ENCODE data around the gene SGTB.

The SGTB gene

DNA sequence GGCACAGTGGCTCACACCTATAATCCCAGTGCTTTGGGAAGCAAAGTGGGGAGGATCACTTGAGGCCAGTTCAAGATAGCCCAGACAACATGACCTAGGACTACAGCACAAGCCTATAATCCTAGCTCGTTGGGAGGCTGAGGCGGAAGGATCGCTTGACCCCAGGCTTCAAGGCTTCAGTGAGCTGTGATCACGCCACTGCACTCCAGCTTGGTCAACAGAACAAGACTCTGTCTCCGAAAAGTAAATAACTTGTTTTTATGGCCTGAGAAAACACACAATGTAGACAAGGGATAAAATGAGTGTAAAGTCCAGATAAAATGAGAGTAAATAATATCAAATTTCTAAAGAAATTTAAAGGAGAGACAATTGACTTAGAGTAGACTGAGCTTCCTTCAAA, 70.8 kb downstream of the SGTB start:
- no peak overlapping the region for H2AFZ ChIP-seq (ENCODE audit: low read length)
- H3K4me2 ChIP-seq (ENCODE audit: low read depth, low read length): no peak overlapping the region
- H4K20me1 ChIP-seq (ENCODE audit: insufficient read depth, low read length): no peaks in the 10 kb centered on the region
- H3K9me3 ChIP-seq (replicated peaks; ENCODE audit: insufficient read depth, low read length): no peaks in the 10 kb centered on the region
- H3K79me2 ChIP-seq (ENCODE audit: low read length): no peaks in the 10 kb centered on the region
- no peak overlapping the region for H3K27ac ChIP-seq (ENCODE audit: low read length)
- H3K4me1 ChIP-seq (ENCODE audit: low read length): no peaks in the 10 kb centered on the region
- TF ChIP-seq, protein P1, sequence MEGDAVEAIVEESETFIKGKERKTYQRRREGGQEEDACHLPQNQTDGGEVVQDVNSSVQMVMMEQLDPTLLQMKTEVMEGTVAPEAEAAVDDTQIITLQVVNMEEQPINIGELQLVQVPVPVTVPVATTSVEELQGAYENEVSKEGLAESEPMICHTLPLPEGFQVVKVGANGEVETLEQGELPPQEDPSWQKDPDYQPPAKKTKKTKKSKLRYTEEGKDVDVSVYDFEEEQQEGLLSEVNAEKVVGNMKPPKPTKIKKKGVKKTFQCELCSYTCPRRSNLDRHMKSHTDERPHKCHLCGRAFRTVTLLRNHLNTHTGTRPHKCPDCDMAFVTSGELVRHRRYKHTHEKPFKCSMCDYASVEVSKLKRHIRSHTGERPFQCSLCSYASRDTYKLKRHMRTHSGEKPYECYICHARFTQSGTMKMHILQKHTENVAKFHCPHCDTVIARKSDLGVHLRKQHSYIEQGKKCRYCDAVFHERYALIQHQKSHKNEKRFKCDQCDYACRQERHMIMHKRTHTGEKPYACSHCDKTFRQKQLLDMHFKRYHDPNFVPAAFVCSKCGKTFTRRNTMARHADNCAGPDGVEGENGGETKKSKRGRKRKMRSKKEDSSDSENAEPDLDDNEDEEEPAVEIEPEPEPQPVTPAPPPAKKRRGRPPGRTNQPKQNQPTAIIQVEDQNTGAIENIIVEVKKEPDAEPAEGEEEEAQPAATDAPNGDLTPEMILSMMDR (IDR thresholded peaks at IDR 0.05; ENCODE audit: low read length): no peak
- TF ChIP-seq EZH2 (optimal IDR thresholded peaks at IDR 0.05; ENCODE audit: low read depth, low read length) (no peak), EZH2phosphoT487 (IDR thresholded peaks at IDR 0.05; ENCODE audit: low read length) (no peak)
- H3K9me2 ChIP-seq (replicated peaks; ENCODE audit: insufficient read depth, low read length): no peaks in the 10 kb centered on the region
- no peak for DNase-seq
- H3K4me3 ChIP-seq (ENCODE audit: low read length): no peak overlapping the region
- H3F3A ChIP-seq (ENCODE audit: insufficient read depth, low read length): no peaks in the 10 kb centered on the region
- H3K36me3 ChIP-seq (replicated peaks; ENCODE audit: insufficient read depth, low read length): no peaks in the 10 kb centered on the region; the same call in 1 of the 2 replicates
- no peak overlapping the region for H3K9ac ChIP-seq (ENCODE audit: low read length)
- no peaks in the 10 kb centered on the region for H3K27me3 ChIP-seq (replicated peaks; ENCODE audit: insufficient read depth, low read length)

DNA sequence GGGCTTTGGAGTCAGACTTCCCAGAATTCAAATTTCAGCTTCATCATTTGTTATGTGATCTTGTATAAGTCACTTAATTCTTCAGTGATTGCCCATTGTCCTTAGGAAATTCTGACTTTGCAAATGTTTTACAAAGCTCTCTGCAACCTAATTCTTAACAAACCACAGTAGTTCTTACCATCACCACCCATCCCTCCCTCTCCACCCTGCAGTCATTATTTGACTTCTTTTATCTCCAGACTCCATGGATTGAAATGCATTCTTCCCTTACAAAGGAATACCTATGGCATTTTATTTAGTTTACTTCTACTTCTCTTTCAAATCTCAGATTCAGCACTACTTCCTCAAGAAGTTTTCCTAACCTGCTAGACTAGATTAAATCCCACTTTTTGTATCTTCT, 74.0 kb downstream of the SGTB start:
- no peak overlapping the region for H3K4me2 ChIP-seq (ENCODE audit: low read depth, low read length)

DNA sequence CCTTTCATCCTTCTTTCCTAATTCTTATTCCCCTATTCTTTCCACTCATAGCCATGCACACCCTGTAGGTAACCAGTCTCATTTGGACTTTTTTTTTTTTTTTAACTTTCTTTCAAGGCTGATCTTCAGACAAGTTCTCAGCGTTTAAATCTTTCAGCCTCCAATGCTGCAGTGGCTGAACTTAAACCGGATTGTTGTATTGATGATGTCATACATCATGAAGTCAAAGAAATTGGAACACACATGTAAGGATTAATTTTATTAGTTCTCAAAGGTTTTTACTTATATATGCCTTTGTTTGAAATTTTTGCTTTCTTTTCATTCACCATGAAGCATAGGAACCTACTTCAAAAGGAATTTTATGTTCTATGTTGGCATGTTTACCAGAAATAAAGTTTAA, 75.0 kb downstream of the SGTB start:
- no peak overlapping the region for H3K9ac ChIP-seq (ENCODE audit: low read length)
- H3K9me2 ChIP-seq (replicated peaks; ENCODE audit: insufficient read depth, low read length): no peaks in the 10 kb centered on the region
- H3F3A ChIP-seq (ENCODE audit: insufficient read depth, low read length): no peaks in the 10 kb centered on the region
- TF ChIP-seq, protein P1 (IDR thresholded peaks at IDR 0.05; ENCODE audit: low read length): no peak
- TF ChIP-seq EZH2 (optimal IDR thresholded peaks at IDR 0.05; ENCODE audit: low read depth, low read length): no peak
- no peak for TF ChIP-seq EZH2phosphoT487 (IDR thresholded peaks at IDR 0.05; ENCODE audit: low read length)
- no peak overlapping the region for H3K4me3 ChIP-seq (ENCODE audit: low read length)
- no peak overlapping the region for H3K27ac ChIP-seq (ENCODE audit: low read length)
- no peaks in the 10 kb centered on the region for H3K36me3 ChIP-seq (replicated peaks; ENCODE audit: insufficient read depth, low read length)
- DNase-seq: no peak
- H3K4me2 ChIP-seq (ENCODE audit: low read depth, low read length): no peak overlapping the region
- no peaks in the 10 kb centered on the region for H3K9me3 ChIP-seq (replicated peaks; ENCODE audit: insufficient read depth, low read length)
- H3K4me1 ChIP-seq (ENCODE audit: low read length): no peaks in the 10 kb centered on the region
- no peaks in the 10 kb centered on the region for H4K20me1 ChIP-seq (ENCODE audit: insufficient read depth, low read length)
- H3K27me3 ChIP-seq (replicated peaks; ENCODE audit: insufficient read depth, low read length): no peaks in the 10 kb centered on the region
- no peaks in the 10 kb centered on the region for H3K79me2 ChIP-seq (ENCODE audit: low read length)
- no peak overlapping the region for H2AFZ ChIP-seq (ENCODE audit: low read length)

More for the DNA sequence above, 74.0 kb downstream of the SGTB start:
- no peak overlapping the region for H3K27ac ChIP-seq (ENCODE audit: low read length)
- no peak overlapping the region for H3K4me3 ChIP-seq (ENCODE audit: low read length)
- no peaks in the 10 kb centered on the region for H3F3A ChIP-seq (ENCODE audit: insufficient read depth, low read length)
- TF ChIP-seq EZH2 (optimal IDR thresholded peaks at IDR 0.05; ENCODE audit: low read depth, low read length) (no peak), EZH2phosphoT487 (IDR thresholded peaks at IDR 0.05; ENCODE audit: low read length) (no peak)
- TF ChIP-seq, protein P1 (IDR thresholded peaks at IDR 0.05; ENCODE audit: low read length): no peak
- H3K36me3 ChIP-seq (replicated peaks; ENCODE audit: insufficient read depth, low read length): no peaks in the 10 kb centered on the region
- H4K20me1 ChIP-seq (ENCODE audit: insufficient read depth, low read length): no peaks in the 10 kb centered on the region
- no peak for DNase-seq
- H3K4me1 ChIP-seq (ENCODE audit: low read length): no peaks in the 10 kb centered on the region
- H3K9ac ChIP-seq (ENCODE audit: low read length): no peak overlapping the region
- no peaks in the 10 kb centered on the region for H3K9me3 ChIP-seq (replicated peaks; ENCODE audit: insufficient read depth, low read length)
- no peaks in the 10 kb centered on the region for H3K79me2 ChIP-seq (ENCODE audit: low read length)
- H2AFZ ChIP-seq (ENCODE audit: low read length): no peak overlapping the region
- H3K9me2 ChIP-seq (replicated peaks; ENCODE audit: insufficient read depth, low read length): no peaks in the 10 kb centered on the region
- no peaks in the 10 kb centered on the region for H3K27me3 ChIP-seq (replicated peaks; ENCODE audit: insufficient read depth, low read length)
